Colonic mucosa (tissue), 4 donors: ENCODE results near the gene ASTN2. TPM values are rescaled to one million over a fixed set of nuclear protein-coding genes. Genes with fewer than 3 reads are reported as not detected.

Source experiments
- DNase-seq: peaks from one replicate; pipeline ENCODE4 v3.0.0-alpha.2; 2020
- H3K27ac ChIP-seq: fragments of 200-600 bp; one replicate; pipeline ENCODE4 v1.8.0; 2021
- H3K27me3 ChIP-seq: fragments of 200-600 bp; one replicate; pipeline ENCODE4 v1.8.0; 2021
- H3K36me3 ChIP-seq: fragments of 200-600 bp; one replicate; pipeline ENCODE4 v1.8.0; 2021
- H3K4me1 ChIP-seq: fragments of 200-600 bp; one replicate; pipeline ENCODE4 v1.8.0; 2021; ENCODE audit warnings: mild to moderate bottlenecking
- H3K4me3 ChIP-seq: fragments of 200-600 bp; one replicate; pipeline ENCODE4 v1.8.0; 2021
- H3K9ac ChIP-seq, 2 donors: one replicate each; pipeline ENCODE4 v1.7.0; 2013; ENCODE audit warnings: control low read depth in 2 of 2, low read depth in 2 of 2, low read length in 2 of 2
- H3K9me3 ChIP-seq: fragments of 200-600 bp; one replicate; pipeline ENCODE4 v1.8.0; 2021
- intact Hi-C: fragments of 100-400 bp; cut with DNase I; formaldehyde crosslinking; loops from one replicate; pipeline ENCODE4 v1.14.1; 2022
- total RNA-seq, 2 donors: library from RNA; stranded (reverse); fragmentation: NEBNext Ultra II Directional in 1 of 2; extraction: Animal tissue kit (Norgen Biotek cat#: 25700) in 1 of 2; gene quantifications; one replicate each; pipeline ENCODE4 v1.2.1, GENCODE V29; 2021
- TF ChIP-seq, protein P1 (sequence below): fragments of 200-600 bp; IDR thresholded peaks from one replicate; pipeline ENCODE4 v1.8.0; 2022; ENCODE audit warnings: antibody characterized with exemption, mild to moderate bottlenecking
- donor health status: healthy.
- donor health status: DM: no; HTN: no; CAD: no.
- donor health status: DM: no; HTN: no; CAD: no.

ASTN2 gene
- total RNA-seq, 2 donors from 2014 or later = 2.5 to 6.1 TPM

DNA sequence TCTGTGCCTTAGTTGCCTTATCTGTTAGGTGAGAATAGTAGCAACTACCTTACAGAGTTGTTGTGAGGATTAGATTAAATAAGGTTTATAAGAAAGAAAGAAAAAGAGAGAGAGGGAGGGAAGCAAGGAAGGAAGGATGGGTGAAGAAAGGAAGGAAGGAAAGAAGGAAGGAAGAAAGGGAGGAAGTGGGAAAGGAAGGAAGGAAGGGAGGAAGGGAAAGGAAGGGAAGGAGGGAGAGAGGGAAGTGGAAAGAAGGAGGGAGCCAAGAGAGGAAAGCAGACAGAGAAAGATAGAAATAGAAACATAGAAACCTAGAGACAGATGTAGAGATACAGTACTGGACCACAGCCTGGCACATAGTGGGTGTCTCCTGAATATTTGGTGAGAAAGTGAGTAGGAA, 934.9 kb downstream of the ASTN2 start:
- H3K36me3 ChIP-seq = no peaks in the 10 kb centered on the region
- TF ChIP-seq, protein P1, sequence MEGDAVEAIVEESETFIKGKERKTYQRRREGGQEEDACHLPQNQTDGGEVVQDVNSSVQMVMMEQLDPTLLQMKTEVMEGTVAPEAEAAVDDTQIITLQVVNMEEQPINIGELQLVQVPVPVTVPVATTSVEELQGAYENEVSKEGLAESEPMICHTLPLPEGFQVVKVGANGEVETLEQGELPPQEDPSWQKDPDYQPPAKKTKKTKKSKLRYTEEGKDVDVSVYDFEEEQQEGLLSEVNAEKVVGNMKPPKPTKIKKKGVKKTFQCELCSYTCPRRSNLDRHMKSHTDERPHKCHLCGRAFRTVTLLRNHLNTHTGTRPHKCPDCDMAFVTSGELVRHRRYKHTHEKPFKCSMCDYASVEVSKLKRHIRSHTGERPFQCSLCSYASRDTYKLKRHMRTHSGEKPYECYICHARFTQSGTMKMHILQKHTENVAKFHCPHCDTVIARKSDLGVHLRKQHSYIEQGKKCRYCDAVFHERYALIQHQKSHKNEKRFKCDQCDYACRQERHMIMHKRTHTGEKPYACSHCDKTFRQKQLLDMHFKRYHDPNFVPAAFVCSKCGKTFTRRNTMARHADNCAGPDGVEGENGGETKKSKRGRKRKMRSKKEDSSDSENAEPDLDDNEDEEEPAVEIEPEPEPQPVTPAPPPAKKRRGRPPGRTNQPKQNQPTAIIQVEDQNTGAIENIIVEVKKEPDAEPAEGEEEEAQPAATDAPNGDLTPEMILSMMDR = no peak
- no peak overlapping the region for H3K4me3 ChIP-seq
- DNase-seq = no peak
- no peaks in the 10 kb centered on the region for H3K9me3 ChIP-seq
- H3K27me3 ChIP-seq = no peaks in the 10 kb centered on the region
- H3K27ac ChIP-seq = no peak overlapping the region
- no peak overlapping the region for H3K9ac ChIP-seq
- H3K4me1 ChIP-seq = no peaks in the 10 kb centered on the region
- intact Hi-C loops = loop anchor here (10.0 kb wide), 1 partner anchor 315 kb away; no protein-coding TSS in a partner anchor

DNA sequence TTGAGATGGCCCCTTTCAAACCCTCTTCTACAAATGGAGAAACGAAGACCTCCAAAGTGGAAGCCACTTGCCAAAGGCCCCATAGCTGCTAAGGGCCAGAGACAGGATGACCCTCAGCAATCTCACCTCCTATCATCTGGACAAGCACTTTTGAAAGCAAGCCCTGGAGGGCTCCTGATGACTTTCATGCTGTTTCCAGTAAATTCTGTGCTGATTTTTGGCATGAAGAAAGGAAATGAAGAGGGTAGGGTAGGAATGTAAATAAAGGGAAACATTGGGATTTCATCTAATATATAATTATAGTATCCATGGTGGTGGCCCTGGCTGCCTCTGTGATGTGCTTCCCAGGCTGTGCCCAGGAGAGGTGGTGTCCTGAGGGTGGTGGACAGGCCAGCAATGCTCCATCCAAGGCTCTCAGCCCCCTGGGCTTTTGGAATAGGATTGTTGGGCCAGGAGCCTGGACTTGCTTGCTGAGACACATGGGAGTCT, 935.8 kb downstream of the ASTN2 start:
- H3K27ac ChIP-seq = no peak overlapping the region
- H3K4me3 ChIP-seq = no peak overlapping the region
- DNase-seq = no peak
- no peaks in the 10 kb centered on the region for H3K9me3 ChIP-seq
- no peaks in the 10 kb centered on the region for H3K27me3 ChIP-seq
- H3K36me3 ChIP-seq = no peaks in the 10 kb centered on the region
- TF ChIP-seq, protein P1 = no peak
- intact Hi-C loops = no loop called here
- H3K4me1 ChIP-seq = no peaks in the 10 kb centered on the region
- no peak overlapping the region for H3K9ac ChIP-seq

DNA sequence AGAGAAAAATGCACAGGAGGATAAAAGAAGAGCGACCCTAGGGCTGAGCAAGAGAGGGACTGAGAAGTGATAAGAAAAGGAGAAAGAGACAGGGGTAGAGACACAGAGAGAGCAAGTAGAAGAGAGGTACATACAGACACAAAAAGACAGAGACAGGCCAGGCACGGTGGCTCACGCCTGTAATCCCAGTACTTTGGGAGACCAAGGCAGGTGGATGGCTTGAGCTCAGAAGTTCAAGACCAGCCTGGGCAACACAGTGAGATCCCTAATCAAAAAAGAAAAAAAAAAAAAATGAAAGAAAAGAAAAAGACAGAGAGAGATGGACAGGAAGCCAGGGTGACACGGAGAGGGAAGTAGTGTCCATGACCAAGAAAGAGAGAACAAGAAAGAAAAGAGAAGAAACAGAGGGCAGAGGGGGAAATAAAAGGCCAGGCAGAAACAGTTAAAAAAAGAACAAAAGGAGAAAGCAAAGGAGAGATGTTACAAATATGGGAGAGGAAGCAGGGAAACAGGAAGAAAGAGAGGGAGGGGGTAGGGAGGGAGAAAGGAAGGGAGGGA, 937.2 kb downstream of the ASTN2 start:
- Histone ChIP-seq H3K4me1 (no peaks in the 10 kb centered on the region), H3K27me3 (no peaks in the 10 kb centered on the region), H3K27ac (no peak overlapping the region), H3K9ac (no peak overlapping the region), H3K36me3 (no peaks in the 10 kb centered on the region), H3K9me3 (no peaks in the 10 kb centered on the region), H3K4me3 (no peak overlapping the region)
- DNase-seq = no peak
- intact Hi-C loops = no loop called here
- TF ChIP-seq, protein P1 = no peak

DNA sequence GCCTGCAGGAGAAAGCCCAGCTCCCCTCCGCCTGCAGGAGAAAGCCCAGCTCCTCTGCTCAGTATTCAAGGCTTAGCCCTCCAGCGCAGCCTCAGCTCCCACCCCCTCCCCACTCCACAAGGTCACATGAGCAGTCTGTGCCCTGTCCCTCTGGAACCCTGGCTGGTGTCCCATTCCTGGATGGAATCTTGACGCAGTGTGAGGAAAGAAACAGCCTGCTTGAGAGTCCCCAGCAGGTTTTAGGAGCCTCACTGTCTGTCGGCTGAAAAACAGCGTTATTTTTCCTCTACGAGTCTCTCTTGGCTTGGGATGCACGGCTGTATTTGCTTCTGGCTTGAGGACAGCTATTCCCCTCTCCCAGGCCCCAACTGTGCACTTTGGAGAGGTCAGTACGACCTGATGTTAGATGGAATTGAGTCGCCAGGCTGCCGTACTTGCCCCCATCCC, 937.9 kb downstream of the ASTN2 start:
- TF ChIP-seq, protein P1 = no peak
- Histone ChIP-seq H3K4me3 (no peak overlapping the region), H3K4me1 (no peaks in the 10 kb centered on the region), H3K9ac (no peak overlapping the region), H3K9me3 (no peaks in the 10 kb centered on the region), H3K27me3 (no peaks in the 10 kb centered on the region), H3K27ac (no peak overlapping the region), H3K36me3 (no peaks in the 10 kb centered on the region)
- no peak for DNase-seq
- intact Hi-C loops = no loop called here

DNA sequence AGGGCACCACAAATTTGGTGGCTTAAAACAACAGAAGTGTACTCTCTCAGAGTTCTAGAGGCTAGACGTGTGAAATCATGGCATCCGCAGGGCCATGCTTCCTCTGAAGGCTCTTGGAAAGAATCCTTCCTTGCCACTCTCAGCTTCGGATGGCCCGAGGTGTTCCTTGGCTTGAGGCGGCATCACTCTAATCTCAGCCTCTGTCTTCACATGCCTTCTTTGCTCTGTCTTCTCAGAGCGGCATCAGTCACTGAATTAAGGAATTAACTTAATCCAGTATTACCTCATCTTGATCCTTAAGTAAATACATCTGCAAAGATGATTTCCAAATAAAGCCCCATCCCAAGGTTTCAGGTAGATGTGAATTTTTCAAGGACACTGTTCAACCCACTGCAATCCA, 938.9 kb downstream of the ASTN2 start:
- H3K4me1 ChIP-seq = no peaks in the 10 kb centered on the region
- no peak overlapping the region for H3K4me3 ChIP-seq
- no peak overlapping the region for H3K9ac ChIP-seq
- H3K36me3 ChIP-seq = no peaks in the 10 kb centered on the region
- intact Hi-C loops = no loop called here
- H3K9me3 ChIP-seq = no peaks in the 10 kb centered on the region
- no peak overlapping the region for H3K27ac ChIP-seq
- no peak for DNase-seq
- no peaks in the 10 kb centered on the region for H3K27me3 ChIP-seq
- TF ChIP-seq, protein P1 = no peak
